ENCODE measurements around the gene TNFRSF14. TPM values are rescaled to one million over a fixed set of nuclear protein-coding genes. Genes with fewer than 3 reads are reported as not detected.

Gene TNFRSF14
- total RNA-seq, 2 donors from 2014 or later, result 111 to 145 TPM

DNA sequence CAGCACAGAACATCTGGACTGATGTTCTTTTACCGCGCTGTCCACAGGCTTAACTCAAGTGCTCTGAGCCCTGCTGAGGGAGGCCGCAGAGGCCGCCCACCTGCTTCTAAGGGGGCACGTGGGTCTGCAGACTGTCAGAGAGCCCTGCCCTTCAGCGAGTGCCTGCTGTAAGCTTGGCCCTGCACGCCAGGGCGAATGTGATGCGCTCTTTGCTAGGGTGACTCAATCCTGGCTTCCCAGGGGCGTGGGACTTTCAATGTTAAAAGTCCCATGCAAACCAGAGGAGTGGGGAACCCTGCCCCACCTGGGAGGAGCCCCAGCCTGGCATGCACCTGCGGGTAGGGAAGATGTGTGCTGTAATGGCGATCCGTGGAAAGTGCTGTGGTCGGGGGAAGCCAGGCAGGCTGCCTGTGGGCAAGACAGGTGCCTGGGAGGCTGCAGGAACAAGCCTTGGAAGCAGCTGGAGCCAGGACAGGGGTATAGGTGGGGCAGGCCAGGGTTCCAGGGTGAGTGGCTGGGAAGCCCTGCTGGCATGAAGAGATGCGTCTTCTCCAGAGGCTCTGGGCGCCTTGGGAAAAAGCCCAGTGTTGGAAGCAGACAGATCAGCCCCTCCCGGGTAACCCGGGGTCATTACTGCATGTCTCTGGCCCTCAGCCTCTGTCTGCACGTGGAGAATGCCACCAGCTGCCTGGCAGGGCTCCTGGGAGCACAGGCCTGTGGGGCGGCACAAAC is 29.2 kb upstream of the TNFRSF14 start:
- Histone ChIP-seq H3K9ac (ENCODE audit: low read depth in 2 of 2, low read length in 2 of 2) (no peak overlapping the region), H3K9me3 (no peaks in the 10 kb centered on the region), H3K27ac (peak overlapping the region; percentile 44), H3K27me3 (peaks cover 19% of the 10 kb centered on the region), H3K4me3 (peak overlapping the region; percentile 98), H3K36me3 (no peaks in the 10 kb centered on the region), H3K4me1 (peaks cover 11% of the 10 kb centered on the region)
- TF ChIP-seq, protein P1, sequence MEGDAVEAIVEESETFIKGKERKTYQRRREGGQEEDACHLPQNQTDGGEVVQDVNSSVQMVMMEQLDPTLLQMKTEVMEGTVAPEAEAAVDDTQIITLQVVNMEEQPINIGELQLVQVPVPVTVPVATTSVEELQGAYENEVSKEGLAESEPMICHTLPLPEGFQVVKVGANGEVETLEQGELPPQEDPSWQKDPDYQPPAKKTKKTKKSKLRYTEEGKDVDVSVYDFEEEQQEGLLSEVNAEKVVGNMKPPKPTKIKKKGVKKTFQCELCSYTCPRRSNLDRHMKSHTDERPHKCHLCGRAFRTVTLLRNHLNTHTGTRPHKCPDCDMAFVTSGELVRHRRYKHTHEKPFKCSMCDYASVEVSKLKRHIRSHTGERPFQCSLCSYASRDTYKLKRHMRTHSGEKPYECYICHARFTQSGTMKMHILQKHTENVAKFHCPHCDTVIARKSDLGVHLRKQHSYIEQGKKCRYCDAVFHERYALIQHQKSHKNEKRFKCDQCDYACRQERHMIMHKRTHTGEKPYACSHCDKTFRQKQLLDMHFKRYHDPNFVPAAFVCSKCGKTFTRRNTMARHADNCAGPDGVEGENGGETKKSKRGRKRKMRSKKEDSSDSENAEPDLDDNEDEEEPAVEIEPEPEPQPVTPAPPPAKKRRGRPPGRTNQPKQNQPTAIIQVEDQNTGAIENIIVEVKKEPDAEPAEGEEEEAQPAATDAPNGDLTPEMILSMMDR (IDR thresholded peaks at IDR 0.05), result no peak
- intact Hi-C loops (cut with DNase I), result no loop called here
- peak; percentile 49 for DNase-seq

DNA sequence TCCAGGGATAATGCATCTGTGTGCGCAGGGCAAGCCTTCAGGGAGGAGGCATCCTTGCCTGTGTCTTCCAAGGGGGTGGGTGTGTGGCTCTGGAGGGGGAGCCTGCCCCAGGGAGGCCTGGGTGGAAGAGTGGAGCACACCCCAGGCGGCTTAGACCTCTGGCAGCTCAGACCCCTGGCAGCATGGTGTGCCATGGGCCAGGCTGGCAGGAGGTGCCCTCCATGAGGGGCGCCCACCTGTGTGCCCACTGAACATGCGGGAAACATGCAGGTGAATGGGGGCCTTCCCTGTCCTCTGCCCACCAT is 28.7 kb upstream of the TNFRSF14 start:
- Histone ChIP-seq H3K4me1 (peaks cover 11% of the 10 kb centered on the region), H3K4me3 (no peak overlapping the region), H3K27me3 (peaks cover 19% of the 10 kb centered on the region), H3K9ac (ENCODE audit: low read depth in 2 of 2, low read length in 2 of 2) (no peak overlapping the region), H3K9me3 (no peaks in the 10 kb centered on the region), H3K36me3 (no peaks in the 10 kb centered on the region), H3K27ac (no peak overlapping the region)
- no peak for DNase-seq
- intact Hi-C loops (cut with DNase I), result no loop called here
- TF ChIP-seq, protein P1 (IDR thresholded peaks at IDR 0.05), result no peak

DNA sequence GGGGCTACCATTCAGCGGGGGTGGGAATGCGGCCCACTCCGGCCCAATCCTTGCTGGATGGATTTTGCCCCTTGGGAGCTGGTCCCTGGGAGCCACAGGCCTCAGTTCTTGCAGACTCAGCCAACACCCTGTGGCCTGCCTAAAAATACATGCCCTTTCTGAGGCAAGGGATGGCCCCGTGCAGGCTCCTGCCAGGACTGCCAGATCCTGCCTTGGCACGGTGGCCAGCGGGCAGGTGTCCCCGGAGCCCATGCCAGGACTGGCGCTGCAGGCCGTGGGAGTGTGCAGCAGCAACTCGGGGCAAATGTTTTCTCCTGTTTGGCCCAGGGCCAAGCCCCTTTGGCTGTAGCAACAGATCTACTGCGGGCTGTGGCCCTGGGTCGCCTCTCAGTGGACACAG is 28.2 kb upstream of the TNFRSF14 start:
- H3K36me3 ChIP-seq, result no peaks in the 10 kb centered on the region
- H3K4me3 ChIP-seq, result no peak overlapping the region
- intact Hi-C loops (cut with DNase I), result no loop called here
- no peaks in the 10 kb centered on the region for H3K9me3 ChIP-seq
- H3K27ac ChIP-seq, result no peak overlapping the region
- peaks cover 19% of the 10 kb centered on the region for H3K27me3 ChIP-seq
- H3K4me1 ChIP-seq, result peaks cover 11% of the 10 kb centered on the region
- DNase-seq, result no peak
- H3K9ac ChIP-seq (ENCODE audit: low read depth in 2 of 2, low read length in 2 of 2), result no peak overlapping the region
- TF ChIP-seq, protein P1 (IDR thresholded peaks at IDR 0.05), result no peak

DNA sequence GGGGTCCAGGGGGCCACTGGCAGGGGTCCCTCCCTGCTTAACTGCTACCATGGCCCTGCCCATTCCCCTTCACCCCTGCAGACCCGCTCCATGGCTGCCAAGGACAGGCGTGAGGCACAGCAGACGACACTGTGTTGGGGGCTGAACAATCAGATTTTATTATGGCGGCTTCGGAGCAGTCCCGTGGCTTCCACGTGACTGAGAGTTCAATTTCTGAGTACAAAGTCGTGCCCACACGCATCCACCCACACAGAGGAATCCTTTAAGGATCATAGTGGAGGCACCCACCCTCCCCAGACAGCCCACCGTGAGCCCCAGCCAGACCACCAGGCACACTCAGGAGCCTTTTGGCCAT is 27.6 kb upstream of the TNFRSF14 start:
- H3K9me3 ChIP-seq, result no peaks in the 10 kb centered on the region
- peaks cover 19% of the 10 kb centered on the region for H3K27me3 ChIP-seq
- peaks cover 11% of the 10 kb centered on the region for H3K4me1 ChIP-seq
- H3K4me3 ChIP-seq, result peak overlapping the region; percentile 15
- TF ChIP-seq, protein P1 (IDR thresholded peaks at IDR 0.05), result no peak
- intact Hi-C loops (cut with DNase I), result no loop called here
- peak overlapping the region in 1 of 2 donors; percentile 68 for H3K9ac ChIP-seq (ENCODE audit: low read depth in 2 of 2, low read length in 2 of 2)
- no peak overlapping the region for H3K27ac ChIP-seq
- DNase-seq, result no peak
- H3K36me3 ChIP-seq, result no peaks in the 10 kb centered on the region

DNA sequence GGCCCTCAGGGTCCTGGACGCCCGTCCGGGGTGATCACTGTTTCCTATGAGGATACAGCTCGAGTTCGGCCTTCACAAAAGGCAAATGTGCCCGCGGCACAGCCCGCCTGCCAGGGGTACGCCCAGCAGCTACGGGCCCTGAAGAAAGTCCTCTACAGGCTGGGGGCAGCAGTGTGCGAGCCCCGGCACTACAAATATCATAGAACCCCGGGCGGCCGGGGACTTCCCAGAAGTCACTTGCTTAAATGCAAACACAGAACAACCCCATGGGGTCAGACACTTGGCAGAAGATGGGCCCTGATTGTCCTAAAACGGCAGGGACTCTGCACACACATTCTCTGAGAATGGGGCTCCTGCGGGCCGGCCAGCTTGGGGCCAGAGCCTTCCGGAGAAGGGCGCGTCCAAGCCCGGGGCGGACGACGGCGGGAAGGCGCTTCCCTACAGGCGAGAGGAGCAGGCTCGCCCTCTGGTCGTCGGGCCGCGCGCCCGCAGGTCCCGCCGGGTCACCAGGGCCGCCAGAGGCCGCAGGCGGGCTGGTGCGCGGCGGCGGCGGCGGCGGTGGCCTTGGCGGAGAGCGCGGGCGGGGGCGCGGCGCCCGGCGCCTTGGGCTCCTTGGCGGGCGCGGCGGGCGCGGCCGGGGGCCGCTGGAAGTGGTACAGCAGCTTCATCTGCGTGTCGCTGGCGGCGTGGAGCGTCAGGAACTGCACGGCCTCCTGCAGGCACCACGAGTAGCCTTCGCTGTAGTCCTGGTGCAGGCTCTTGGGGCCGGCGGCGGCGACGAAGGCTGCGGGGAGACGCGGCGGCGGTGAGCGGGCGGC is 27.0 kb upstream of the TNFRSF14 start:
- peaks cover 11% of the 10 kb centered on the region for H3K4me1 ChIP-seq
- TF ChIP-seq, protein P1 (IDR thresholded peaks at IDR 0.05), result no peak
- peaks cover 19% of the 10 kb centered on the region for H3K27me3 ChIP-seq
- no peaks in the 10 kb centered on the region for H3K9me3 ChIP-seq
- H3K27ac ChIP-seq, result no peak overlapping the region
- peak overlapping the region; percentile 13 to 68 for H3K9ac ChIP-seq (ENCODE audit: low read depth in 2 of 2, low read length in 2 of 2)
- intact Hi-C loops (cut with DNase I), result no loop called here
- no peak for DNase-seq
- no peaks in the 10 kb centered on the region for H3K36me3 ChIP-seq
- H3K4me3 ChIP-seq, result peak overlapping the region; percentile 28

Measured in colonic mucosa (tissue), 4 donors.